HUES64 (cell line): ENCODE results near the gene DLGAP1.

ENCODE experiments used
- H3K27ac ChIP-seq: 2 replicates; pipeline ENCODE4 v1.7.0; 2013; ENCODE audit warnings: low read depth, low read length, inconsistent platforms
- H3K27me3 ChIP-seq: 2 replicates; pipeline ENCODE4 v1.6.1; 2013; ENCODE audit warnings: mild to moderate bottlenecking, low read length; ENCODE audit not compliant: insufficient read depth
- H3K36me3 ChIP-seq: 2 replicates; pipeline ENCODE4 v1.6.1; 2013; ENCODE audit warnings: mild to moderate bottlenecking, low read length; ENCODE audit not compliant: insufficient read depth
- H3K4me1 ChIP-seq: 2 replicates; pipeline ENCODE4 v1.6.1; 2013; ENCODE audit warnings: mild to moderate bottlenecking, low read length, moderate library complexity; ENCODE audit not compliant: insufficient read depth
- H3K4me3 ChIP-seq: 2 replicates; pipeline ENCODE4 v1.5.1; 2013; ENCODE audit warnings: mild to moderate bottlenecking, low read length, moderate library complexity
- H3K9ac ChIP-seq: 2 replicates; pipeline ENCODE4 v1.6.1; 2013; ENCODE audit warnings: mild to moderate bottlenecking, low read depth, low read length
- H3K9me3 ChIP-seq: 2 replicates; pipeline ENCODE4 v1.6.1; 2013; ENCODE audit warnings: low read depth, low read length; ENCODE audit not compliant: insufficient read depth
- WGBS: fragments of 150-250, 120-280 bp; methylation state at CpG from one replicate; pipeline ENCODE4 v1.1.7; 2013; ENCODE audit warnings: missing lambda C conversion rate; 5-methylcytosine and 5-hydroxymethylcytosine counted together

DLGAP1 gene

DNA sequence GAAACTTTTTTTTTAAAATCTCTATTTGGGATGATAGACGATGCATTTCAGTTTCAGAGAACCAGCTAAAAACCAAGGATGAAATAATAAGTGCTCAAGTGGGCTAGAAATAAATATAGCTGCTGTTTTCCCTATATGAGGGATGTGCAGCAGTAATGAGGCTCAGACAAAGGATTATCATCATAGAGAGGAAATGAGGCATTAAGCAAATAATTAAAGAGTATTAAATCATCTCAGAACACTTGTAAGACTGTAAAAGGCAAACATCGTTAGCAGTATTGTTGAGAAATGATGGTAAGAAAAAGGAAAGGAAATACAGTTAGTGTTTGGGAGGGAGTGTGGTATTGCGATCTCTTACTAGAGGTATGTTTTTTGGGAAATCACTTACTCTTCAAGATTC is 771.6 kb downstream of the DLGAP1 start:
- Histone ChIP-seq H3K27me3 (no peaks in the 10 kb centered on the region), H3K9me3 (peaks cover 3% of the 10 kb centered on the region; the same call in 1 of the 2 replicates), H3K9ac (no peak overlapping the region), H3K27ac (no peak overlapping the region), H3K4me3 (no peak overlapping the region), H3K36me3 (peaks cover 2% of the 10 kb centered on the region; the same call in 1 of the 2 replicates), H3K4me1 (peaks cover 5% of the 10 kb centered on the region; the same call in 1 of the 2 replicates)
- 94% methylated on average over 3 of the region's 3 CpGs for WGBS

DNA sequence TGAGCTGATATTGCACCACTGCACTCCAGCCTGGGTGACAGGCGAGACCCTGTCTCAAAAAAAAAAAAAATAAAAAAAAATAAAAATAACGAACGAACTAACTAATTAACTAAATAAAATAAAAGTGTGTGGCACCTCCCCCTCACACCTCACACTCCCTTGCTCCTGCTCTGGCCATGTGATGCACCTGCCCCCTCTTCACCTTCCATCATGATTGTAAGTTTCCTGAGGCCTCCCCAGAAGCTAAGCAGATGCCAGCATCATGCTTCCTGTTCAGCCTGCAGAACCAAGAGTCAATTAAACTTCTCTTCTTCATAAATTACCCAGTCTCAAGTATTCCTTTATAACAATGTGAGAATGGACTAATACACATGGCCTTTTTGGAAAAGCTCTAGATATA is 773.0 kb downstream of the DLGAP1 start:
- Histone ChIP-seq H3K4me3 (no peak overlapping the region), H3K9me3 (no peaks in the 10 kb centered on the region), H3K27ac (no peak overlapping the region), H3K36me3 (peaks cover 2% of the 10 kb centered on the region; the same call in 1 of the 2 replicates), H3K9ac (no peak overlapping the region), H3K27me3 (no peaks in the 10 kb centered on the region), H3K4me1 (peaks cover 5% of the 10 kb centered on the region; the same call in 1 of the 2 replicates)
- WGBS: 100% methylated on average over 2 of the region's 3 CpGs

DNA sequence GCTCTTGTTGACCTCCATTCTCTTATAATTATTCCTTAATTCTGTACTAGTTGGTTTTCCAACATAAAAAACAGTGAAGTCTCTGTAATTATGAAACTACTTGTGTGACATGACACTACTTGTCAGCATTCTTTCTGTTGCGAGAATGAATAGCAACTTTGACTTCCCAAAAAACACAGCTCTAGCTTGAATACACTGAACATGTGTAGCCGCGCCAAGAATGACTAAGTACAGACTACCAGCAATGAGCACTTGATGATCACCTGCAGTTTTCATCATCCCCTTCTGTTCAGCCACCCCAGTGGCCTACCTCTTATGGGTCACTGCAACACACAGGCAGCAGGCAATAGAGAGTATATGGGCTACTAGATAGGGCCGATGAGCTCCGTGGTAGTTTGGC is 775.9 kb downstream of the DLGAP1 start:
- peaks cover 5% of the 10 kb centered on the region; the same call in 1 of the 2 replicates for H3K4me1 ChIP-seq
- 98% methylated on average over 5 of the region's 5 CpGs for WGBS
- H3K27ac ChIP-seq: no peak overlapping the region
- H3K9me3 ChIP-seq: no peaks in the 10 kb centered on the region
- no peak overlapping the region for H3K4me3 ChIP-seq
- H3K27me3 ChIP-seq: no peaks in the 10 kb centered on the region
- H3K9ac ChIP-seq: no peak overlapping the region
- peaks cover 2% of the 10 kb centered on the region; the same call in 1 of the 2 replicates for H3K36me3 ChIP-seq

DNA sequence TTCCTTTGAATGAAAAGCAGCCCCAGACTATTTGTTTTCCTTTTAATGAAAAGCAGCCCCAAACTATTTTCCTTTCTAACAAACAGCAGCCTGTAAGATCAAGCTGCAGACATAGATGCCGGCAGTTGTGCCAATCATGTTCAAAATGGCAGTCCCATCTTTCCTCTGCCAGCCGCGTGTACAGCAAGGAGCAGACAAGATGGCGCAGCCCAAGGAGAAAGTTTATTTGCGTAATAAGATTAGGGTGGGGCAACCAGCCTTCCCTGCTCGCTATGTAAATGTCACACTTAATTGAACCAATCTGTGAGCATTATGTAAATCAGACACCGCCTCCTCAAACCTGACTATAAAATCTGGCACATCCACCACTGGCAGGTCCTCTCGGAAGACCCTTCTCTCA is 779.1 kb downstream of the DLGAP1 start:
- Histone ChIP-seq H3K27me3 (no peaks in the 10 kb centered on the region), H3K27ac (no peak overlapping the region), H3K9me3 (no peaks in the 10 kb centered on the region), H3K9ac (no peak overlapping the region), H3K36me3 (no peaks in the 10 kb centered on the region), H3K4me1 (no peaks in the 10 kb centered on the region; the same call in 1 of the 2 replicates), H3K4me3 (no peak overlapping the region)
- WGBS: 95% methylated on average over 8 of the region's 8 CpGs

DNA sequence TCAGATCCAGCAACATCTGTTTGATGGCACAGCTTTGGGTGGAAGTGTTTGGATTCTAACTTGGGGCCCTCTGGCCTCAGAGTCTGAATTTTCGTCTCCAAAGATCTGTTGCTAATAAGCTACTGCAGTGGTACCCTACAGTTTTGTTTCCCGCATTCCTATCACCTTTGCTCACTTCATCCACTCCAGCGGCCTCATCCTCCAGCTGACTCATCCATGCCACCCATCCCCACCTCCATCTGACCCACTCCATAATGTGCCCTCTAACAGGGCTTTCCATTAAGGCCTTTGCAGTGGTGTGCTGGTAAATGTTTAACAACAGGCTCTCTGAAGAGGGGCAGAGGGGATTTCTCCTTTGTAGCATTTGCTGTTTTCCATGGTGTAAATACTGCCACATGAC is 779.7 kb downstream of the DLGAP1 start:
- no peak overlapping the region for H3K4me3 ChIP-seq
- H3K4me1 ChIP-seq: peaks cover 4% of the 10 kb centered on the region; the same call in 1 of the 2 replicates
- H3K9ac ChIP-seq: no peak overlapping the region
- no peaks in the 10 kb centered on the region for H3K36me3 ChIP-seq
- no peaks in the 10 kb centered on the region for H3K27me3 ChIP-seq
- WGBS: 92% methylated on average over 3 of the region's 3 CpGs
- H3K27ac ChIP-seq: no peak overlapping the region
- H3K9me3 ChIP-seq: no peaks in the 10 kb centered on the region

DNA sequence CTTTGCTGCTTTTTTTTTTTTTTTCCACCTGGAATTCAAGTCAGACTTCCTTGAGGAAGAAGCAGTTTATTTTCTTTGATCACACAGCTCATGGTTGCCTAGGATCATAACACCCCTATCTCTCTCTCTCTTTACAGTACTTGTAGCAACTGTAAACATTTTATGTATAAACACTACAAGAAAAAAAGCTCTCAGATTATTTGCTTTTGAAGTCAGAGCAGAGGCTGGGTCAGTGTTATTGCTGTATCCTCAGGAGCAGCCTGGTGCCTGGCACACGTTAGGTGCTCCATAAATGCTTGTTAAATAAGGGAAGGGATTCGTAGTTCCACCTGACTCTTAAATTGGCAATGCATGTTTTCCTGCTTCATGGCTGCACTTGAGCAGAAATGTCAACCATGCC is 783.9 kb downstream of the DLGAP1 start:
- Histone ChIP-seq H3K4me1 (peaks cover 6% of the 10 kb centered on the region; the same call in 1 of the 2 replicates), H3K27ac (no peak overlapping the region), H3K4me3 (no peak overlapping the region), H3K36me3 (no peaks in the 10 kb centered on the region), H3K9ac (no peak overlapping the region), H3K27me3 (no peaks in the 10 kb centered on the region), H3K9me3 (no peaks in the 10 kb centered on the region)
- 76% methylated on average over 2 of the region's 2 CpGs for WGBS

DNA sequence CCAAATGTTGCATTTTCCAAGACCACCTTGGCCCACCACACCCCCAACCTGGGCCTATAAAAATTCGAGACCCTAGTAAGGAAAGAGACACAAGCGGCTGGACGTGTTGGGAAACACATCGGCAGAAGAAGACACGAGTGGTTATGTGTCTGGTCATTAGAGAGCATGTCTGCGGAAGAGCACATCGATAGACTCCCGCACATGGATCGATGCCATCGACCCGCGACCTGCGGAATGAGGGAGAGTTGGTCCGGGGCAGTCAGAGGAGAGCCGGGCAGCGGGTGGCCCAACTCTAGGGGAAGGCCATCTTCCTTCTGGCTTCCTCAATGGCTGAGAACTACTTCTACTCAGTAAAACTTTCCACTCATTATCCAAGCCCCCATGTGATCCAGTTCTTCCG is 785.7 kb downstream of the DLGAP1 start:
- Histone ChIP-seq H3K4me3 (no peak overlapping the region), H3K4me1 (peaks cover 20% of the 10 kb centered on the region), H3K27ac (no peak overlapping the region), H3K9me3 (no peaks in the 10 kb centered on the region), H3K9ac (no peak overlapping the region), H3K27me3 (no peaks in the 10 kb centered on the region), H3K36me3 (no peaks in the 10 kb centered on the region)
- 96% methylated on average over 17 of the region's 17 CpGs for WGBS

DNA sequence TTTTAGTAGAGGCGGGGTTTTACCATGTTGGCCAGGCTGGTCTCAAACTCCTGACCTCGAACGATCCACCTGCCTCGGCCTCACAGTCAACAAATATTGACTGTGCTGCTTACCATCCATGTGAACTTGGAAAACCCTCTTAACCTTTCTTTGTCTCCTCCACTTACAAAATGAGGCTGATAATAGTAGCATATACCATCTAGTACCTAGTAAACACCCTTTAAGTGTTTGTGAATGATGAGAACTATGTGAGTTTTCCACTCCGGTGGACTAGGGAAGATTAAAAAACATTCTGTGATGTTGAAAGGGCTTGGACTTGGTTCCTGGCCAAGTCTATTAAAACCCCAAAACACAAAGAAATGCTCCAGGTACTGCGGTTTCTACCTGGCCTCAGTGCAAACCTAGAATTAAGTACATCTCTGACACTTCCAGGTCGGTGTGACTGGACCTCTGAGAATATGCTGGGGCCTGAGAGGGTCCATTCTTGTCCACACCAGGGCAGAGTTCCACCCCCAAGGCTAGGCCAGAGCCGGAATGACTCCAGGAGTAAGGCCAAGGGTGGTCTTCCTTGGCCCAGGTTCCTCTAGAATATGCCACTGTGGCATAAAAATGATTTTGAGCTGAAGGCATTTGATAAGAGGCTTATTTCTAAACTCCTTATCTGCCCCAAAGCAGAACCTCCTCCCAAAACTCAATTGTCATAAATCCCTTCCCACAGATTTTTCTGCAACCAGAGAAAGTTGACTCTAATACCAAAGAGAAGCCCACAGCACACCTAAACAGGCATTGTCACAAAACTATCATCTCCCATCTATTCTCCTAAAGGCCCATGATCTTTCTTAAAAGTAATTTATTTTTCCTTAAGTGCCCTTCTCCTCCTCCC is 787.6 kb downstream of the DLGAP1 start:
- H3K27me3 ChIP-seq: no peaks in the 10 kb centered on the region
- no peak overlapping the region for H3K4me3 ChIP-seq
- H3K27ac ChIP-seq: no peak overlapping the region
- H3K9me3 ChIP-seq: no peaks in the 10 kb centered on the region
- WGBS: 90% methylated on average over 7 of the region's 8 CpGs
- H3K4me1 ChIP-seq: peaks cover 24% of the 10 kb centered on the region
- no peaks in the 10 kb centered on the region for H3K36me3 ChIP-seq
- H3K9ac ChIP-seq: no peak overlapping the region

DNA sequence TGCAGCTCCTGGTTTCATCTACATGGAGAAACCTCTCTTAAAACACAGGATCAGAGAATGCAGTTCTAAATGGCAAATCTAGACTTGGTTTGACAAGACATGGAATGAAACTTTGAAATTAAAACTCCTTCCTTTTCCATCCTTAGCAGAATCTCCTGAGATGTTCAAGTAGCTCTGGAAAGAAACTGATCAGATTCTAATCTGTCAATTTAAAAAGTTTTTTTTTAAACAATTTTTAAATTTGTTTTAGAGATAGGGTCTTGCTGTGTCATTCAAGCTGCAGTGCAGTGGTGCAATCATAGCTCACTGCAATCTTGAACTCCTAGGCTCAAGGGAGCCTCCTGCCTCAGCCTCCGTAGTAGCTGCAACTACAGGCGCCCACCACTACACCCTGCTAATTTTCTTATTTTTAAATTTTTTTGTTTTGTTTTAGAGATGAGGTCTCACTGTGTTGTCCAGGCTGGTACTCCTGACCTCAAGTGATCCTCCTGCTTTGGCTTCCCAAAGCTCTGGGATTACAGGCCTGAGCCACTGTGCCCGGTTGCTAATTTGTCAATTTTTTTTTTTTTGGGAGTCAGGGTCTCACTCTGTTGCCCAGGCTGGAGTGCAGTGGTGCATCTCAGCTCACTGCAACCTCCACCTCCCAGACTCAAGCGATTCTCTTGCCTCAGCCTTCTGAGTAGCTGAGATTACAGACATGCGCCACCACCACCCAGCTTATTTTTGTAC is 788.4 kb downstream of the DLGAP1 start:
- peaks cover 24% of the 10 kb centered on the region for H3K4me1 ChIP-seq
- peak overlapping the region; percentile 88; the same call in 1 of the 2 replicates for H3K27ac ChIP-seq
- H3K36me3 ChIP-seq: no peaks in the 10 kb centered on the region
- H3K27me3 ChIP-seq: no peaks in the 10 kb centered on the region
- 96% methylated on average over 4 of the region's 5 CpGs for whole genome bisulfite sequencing
- H3K9ac ChIP-seq: no peak overlapping the region
- no peak overlapping the region for H3K4me3 ChIP-seq
- no peaks in the 10 kb centered on the region; the same call in 1 of the 2 replicates for H3K9me3 ChIP-seq

DNA sequence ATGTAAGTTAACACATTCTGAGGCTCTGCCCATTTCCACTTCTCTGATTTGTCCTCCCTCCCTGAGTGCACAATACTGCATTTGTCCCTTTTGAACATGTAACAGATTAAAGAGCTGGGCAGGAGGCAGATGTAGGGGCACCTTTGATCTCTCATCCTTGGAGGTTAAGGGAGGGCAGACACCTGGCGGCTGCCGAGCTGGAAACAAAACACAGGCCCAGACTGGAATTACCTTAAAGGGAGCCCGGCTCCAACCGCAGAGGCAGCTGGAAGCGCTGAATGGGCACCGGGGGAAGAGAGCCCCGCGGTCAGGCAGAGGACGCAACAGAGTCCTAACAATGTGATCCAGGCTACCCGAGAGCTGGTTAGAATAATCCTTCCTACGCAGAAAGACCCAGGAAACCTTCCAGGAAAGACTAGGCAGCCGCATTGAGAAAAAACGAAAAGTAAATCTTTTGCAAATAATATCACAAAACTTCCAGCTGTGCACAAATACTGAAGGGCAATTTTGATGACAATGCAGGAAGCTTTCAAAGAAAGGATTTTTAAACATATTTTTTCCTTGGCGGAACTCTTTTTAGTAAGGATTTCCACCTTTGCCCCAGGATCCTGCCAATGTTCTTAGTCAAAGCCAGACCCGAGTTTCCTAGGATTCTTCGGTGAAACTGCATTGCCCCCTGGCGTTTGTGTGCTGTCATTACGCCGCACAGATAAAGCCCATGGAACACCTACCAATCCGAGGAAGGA is 789.2 kb downstream of the DLGAP1 start:
- WGBS: 3% methylated on average over 20 of the region's 20 CpGs
- Histone ChIP-seq H3K9me3 (no peaks in the 10 kb centered on the region; the same call in 1 of the 2 replicates), H3K4me1 (peaks cover 24% of the 10 kb centered on the region), H3K27me3 (no peaks in the 10 kb centered on the region), H3K36me3 (no peaks in the 10 kb centered on the region), H3K9ac (peak overlapping the region; percentile 55), H3K27ac (peak overlapping the region; percentile 88), H3K4me3 (peak overlapping the region; percentile 37)
